Transverse colon (tissue), 3 donors: ENCODE results near the gene RET.

Experiments
- POLR2A ChIP-seq: fragments of 450-650 bp; IDR thresholded peaks from one replicate; pipeline ENCODE4 v1.6.1; 2016; ENCODE audit warnings: antibody characterized with exemption, mild to moderate bottlenecking, moderate library complexity
- TF ChIP-seq, protein P1 (sequence below), 5 experiments: fragments of 200-600 bp in 3 of 5; fragments of 450-650 bp in 2 of 5; sonication (generic) in 3 of 5; IDR thresholded peaks; 1 replicate in 2 of 5; 2 replicates in 3 of 5; pipeline ENCODE4 v1.5.1; 2016 to 2017; ENCODE audit warnings: antibody characterized with exemption in 5 of 5, inconsistent platforms in 3 of 5, mild to moderate bottlenecking in 2 of 5, moderate library complexity in 1 of 5

DNA sequence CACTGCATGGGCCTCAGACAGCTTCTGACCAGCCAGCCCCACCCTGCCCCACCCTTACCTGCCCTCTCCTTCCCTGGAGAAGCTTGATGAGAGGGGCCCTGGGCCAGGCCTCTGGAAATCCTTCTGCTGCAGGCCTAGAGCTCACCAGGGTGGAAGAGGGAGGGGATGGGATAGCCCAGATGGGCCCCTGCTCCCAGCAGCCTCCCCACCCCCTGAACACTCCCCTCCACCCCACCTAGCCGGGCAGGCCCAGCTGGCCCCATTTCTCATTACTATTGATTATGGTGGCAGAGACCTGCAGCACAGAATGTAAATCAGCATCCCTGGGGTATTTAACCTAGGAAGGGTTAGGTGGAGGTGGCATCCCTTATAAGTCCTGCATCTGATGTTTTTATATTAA, 11.6 kb upstream of the RET start:
- TF ChIP-seq POLR2A = no peak
- TF ChIP-seq, protein P1, sequence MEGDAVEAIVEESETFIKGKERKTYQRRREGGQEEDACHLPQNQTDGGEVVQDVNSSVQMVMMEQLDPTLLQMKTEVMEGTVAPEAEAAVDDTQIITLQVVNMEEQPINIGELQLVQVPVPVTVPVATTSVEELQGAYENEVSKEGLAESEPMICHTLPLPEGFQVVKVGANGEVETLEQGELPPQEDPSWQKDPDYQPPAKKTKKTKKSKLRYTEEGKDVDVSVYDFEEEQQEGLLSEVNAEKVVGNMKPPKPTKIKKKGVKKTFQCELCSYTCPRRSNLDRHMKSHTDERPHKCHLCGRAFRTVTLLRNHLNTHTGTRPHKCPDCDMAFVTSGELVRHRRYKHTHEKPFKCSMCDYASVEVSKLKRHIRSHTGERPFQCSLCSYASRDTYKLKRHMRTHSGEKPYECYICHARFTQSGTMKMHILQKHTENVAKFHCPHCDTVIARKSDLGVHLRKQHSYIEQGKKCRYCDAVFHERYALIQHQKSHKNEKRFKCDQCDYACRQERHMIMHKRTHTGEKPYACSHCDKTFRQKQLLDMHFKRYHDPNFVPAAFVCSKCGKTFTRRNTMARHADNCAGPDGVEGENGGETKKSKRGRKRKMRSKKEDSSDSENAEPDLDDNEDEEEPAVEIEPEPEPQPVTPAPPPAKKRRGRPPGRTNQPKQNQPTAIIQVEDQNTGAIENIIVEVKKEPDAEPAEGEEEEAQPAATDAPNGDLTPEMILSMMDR (IDR thresholded peaks at IDR 0.05) = no peak
